A673 (cell line): ENCODE data around the gene ADD3. TPM values are rescaled to one million over a fixed set of nuclear protein-coding genes. Genes with fewer than 3 reads are reported as not detected.

Source experiments
- BruUV-seq: library from RNA; stranded (reverse); fragments of 400-500 nt; replicated peaks from 2 replicates; lab custom pipeline; 2021; lab: Mats Ljungman, UMichigan
- CTCF ChIA-PET: fragments of 300-600 bp; sonication (Branson Sonifier 250); formaldehyde crosslinking; loops from one replicate; lab custom pipeline; 2022; ENCODE audit warnings: antibody characterized with exemption; lab: Charles Lee
- POLR2A ChIA-PET: fragments of 300-600 bp; sonication (Branson Sonifier 250); formaldehyde crosslinking; loops from one replicate; lab custom pipeline; 2022; ENCODE audit warnings: antibody characterized with exemption; ENCODE audit not compliant: low non-redundant PET; lab: Charles Lee
- DNase-seq: peaks from one replicate; pipeline ENCODE4 v3.0.0-alpha.2; 2015; ENCODE audit warnings: low spot score
- H3K27ac ChIP-seq: fragments of 200-600 bp; sonication (generic); 2 replicates; pipeline ENCODE4 v1.5.1; 2016; ENCODE audit warnings: mixed run types, low read depth, mild to moderate bottlenecking, mixed read lengths, antibody characterized with exemption, low read length; ENCODE audit not compliant: poor library complexity, severe bottlenecking
- H3K27me3 ChIP-seq: fragments of 200-600 bp; sonication (generic); replicated peaks from 2 replicates; pipeline ENCODE4 v1.6.1; 2017; ENCODE audit warnings: mixed run types, low read depth, mild to moderate bottlenecking, mixed read lengths, antibody characterized with exemption, low read length; ENCODE audit not compliant: insufficient read depth, poor library complexity
- H3K36me3 ChIP-seq: fragments of 200-600 bp; sonication (generic); 2 replicates; pipeline ENCODE4 v1.6.1; 2016; ENCODE audit warnings: mixed run types, mild to moderate bottlenecking, mixed read lengths, antibody characterized with exemption, low read length; ENCODE audit not compliant: insufficient read depth, poor library complexity, severe bottlenecking
- H3K4me1 ChIP-seq: fragments of 200-600 bp; sonication (generic); 2 replicates; pipeline ENCODE4 v1.6.1; 2017; ENCODE audit warnings: mixed run types, mild to moderate bottlenecking, mixed read lengths, antibody characterized with exemption, low read length; ENCODE audit not compliant: insufficient read depth, poor library complexity, severe bottlenecking
- H3K4me3 ChIP-seq: fragments of 200-600 bp; sonication (generic); 2 replicates; pipeline ENCODE4 v1.5.1; 2016; ENCODE audit warnings: low read depth, mixed run types, mild to moderate bottlenecking, mixed read lengths, low read length; ENCODE audit not compliant: poor library complexity, severe bottlenecking
- H3K9me3 ChIP-seq: fragments of 200-600 bp; sonication (generic); 2 replicates; pipeline ENCODE4 v1.6.1; 2016; ENCODE audit warnings: mixed run types, low read depth, mild to moderate bottlenecking, mixed read lengths, antibody characterized with exemption, low read length; ENCODE audit not compliant: poor library complexity, severe bottlenecking
- EZH2 ChIP-seq: fragments of 200-600 bp; sonication (generic); IDR thresholded peaks from 2 replicates; pipeline ENCODE4 v1.6.1; 2017; ENCODE audit warnings: borderline replicate concordance, low read depth, mild to moderate bottlenecking, mixed read lengths, antibody characterized with exemption, low read length; ENCODE audit not compliant: poor library complexity, severe bottlenecking
- intact Hi-C: fragments of 100-400 bp; cut with micrococcal nuclease; formaldehyde crosslinking; loops from one replicate; pipeline ENCODE4 v1.10.0; 2022; ENCODE audit not compliant: unreplicated experiment
- total RNA-seq: library from RNA; stranded (reverse); gene quantifications from 2 replicates; pipeline ENCODE4 v1.2.3, GENCODE V29; 2021
- TF ChIP-seq, protein P1 (sequence below): fragments of 300-800, 200-600 bp; sonication (generic); conservative IDR thresholded peaks from 2 replicates; pipeline ENCODE4 v1.5.1; 2017; ENCODE audit warnings: low read depth, mild to moderate bottlenecking, antibody characterized with exemption, low read length, moderate library complexity, mixed read lengths

ADD3 gene
- total RNA-seq, 1 experiment from 2014 or later = 82.9 TPM

DNA sequence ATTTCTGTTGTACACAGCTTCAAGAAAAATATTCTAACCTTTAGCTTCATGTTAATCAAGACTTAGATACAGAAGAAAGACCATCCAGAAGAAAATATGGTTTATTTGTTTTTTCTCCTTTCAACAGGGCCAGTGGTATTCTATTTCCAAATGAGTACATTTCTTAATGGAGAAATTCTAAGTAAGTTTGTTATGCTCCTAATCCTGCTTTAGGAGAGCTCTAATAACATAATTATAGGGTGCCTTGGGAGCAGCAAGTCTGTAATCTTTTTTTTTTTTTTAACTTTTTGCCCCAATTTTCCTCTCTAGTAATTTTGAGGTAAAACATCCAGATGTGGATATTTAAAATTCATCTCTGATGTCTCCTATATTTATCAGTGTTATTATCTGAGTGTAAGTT, 98.1 kb downstream of the ADD3 start:
- DNase-seq = peak; percentile 17
- Histone ChIP-seq H3K9me3 (no peaks in the 10 kb centered on the region), H3K4me3 (no peak overlapping the region), H3K36me3 (peaks cover 7% of the 10 kb centered on the region), H3K27ac (no peak overlapping the region), H3K4me1 (peaks cover 15% of the 10 kb centered on the region), H3K27me3 (no peaks in the 10 kb centered on the region)
- POLR2A ChIA-PET = interaction anchor here (0.6 kb wide), 1 partner anchor 467 kb away, joined by 5 read pairs; no protein-coding TSS in a partner anchor
- intact Hi-C loops = no loop called here
- no TSS peak for BruUV-seq
- TF ChIP-seq, protein P1, sequence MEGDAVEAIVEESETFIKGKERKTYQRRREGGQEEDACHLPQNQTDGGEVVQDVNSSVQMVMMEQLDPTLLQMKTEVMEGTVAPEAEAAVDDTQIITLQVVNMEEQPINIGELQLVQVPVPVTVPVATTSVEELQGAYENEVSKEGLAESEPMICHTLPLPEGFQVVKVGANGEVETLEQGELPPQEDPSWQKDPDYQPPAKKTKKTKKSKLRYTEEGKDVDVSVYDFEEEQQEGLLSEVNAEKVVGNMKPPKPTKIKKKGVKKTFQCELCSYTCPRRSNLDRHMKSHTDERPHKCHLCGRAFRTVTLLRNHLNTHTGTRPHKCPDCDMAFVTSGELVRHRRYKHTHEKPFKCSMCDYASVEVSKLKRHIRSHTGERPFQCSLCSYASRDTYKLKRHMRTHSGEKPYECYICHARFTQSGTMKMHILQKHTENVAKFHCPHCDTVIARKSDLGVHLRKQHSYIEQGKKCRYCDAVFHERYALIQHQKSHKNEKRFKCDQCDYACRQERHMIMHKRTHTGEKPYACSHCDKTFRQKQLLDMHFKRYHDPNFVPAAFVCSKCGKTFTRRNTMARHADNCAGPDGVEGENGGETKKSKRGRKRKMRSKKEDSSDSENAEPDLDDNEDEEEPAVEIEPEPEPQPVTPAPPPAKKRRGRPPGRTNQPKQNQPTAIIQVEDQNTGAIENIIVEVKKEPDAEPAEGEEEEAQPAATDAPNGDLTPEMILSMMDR = no peak
- TF ChIP-seq EZH2 = no peak
- CTCF ChIA-PET = interaction anchor here (0.7 kb wide), 1 partner anchor 77 kb away, joined by 3 read pairs; no protein-coding TSS in a partner anchor

DNA sequence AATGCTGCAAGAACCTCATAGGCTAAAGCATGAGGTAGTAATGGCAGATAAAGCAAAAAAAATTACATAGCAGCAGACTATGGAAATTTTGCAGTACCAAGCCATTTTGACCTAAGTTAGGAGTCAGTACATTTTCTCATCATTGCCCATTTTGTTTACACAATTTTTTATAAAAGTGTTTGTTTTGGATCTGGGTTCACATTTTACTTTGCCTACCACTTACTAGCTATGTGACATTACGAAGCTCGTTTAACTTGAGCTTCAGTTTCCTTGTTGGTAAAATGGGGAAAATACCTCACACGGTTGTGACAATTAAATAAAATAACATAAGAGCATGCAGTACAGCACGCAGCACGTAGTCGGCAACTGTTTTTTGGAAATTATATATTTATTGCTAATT, 99.6 kb downstream of the ADD3 start:
- H3K4me3 ChIP-seq = no peak overlapping the region
- H3K27me3 ChIP-seq = no peaks in the 10 kb centered on the region
- intact Hi-C loops = no loop called here
- peaks cover 15% of the 10 kb centered on the region for H3K4me1 ChIP-seq
- H3K9me3 ChIP-seq = no peaks in the 10 kb centered on the region
- H3K36me3 ChIP-seq = peaks cover 2% of the 10 kb centered on the region
- DNase-seq = no peak
- CTCF ChIA-PET = interaction anchor here (0.6 kb wide), 1 partner anchor 60 kb away, joined by 4 read pairs; no protein-coding TSS in a partner anchor
- TF ChIP-seq EZH2 = no peak
- TF ChIP-seq, protein P1 = no peak
- POLR2A ChIA-PET = no interaction called here
- H3K27ac ChIP-seq = no peak overlapping the region
- no TSS peak for BruUV-seq

DNA sequence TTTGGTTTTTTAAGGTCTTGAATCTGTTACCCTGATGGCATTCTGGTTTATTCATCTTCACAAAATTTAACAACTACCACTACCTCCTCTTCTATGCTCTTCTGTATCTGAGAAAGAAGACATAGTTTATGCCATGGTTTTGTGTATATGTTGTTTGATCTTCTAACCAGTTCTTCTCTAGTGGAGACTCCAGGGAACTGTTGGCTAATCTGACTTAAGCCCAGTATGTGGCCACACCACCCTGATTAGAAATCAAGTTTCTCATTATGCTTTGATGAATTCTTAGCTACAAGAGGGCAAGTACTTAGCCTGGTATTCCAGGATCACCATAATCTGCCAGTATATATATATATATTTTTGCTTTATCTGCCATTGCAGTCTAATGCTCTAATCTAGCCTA, 100.1 kb downstream of the ADD3 start:
- Histone ChIP-seq H3K27ac (no peak overlapping the region), H3K9me3 (no peaks in the 10 kb centered on the region), H3K36me3 (peaks cover 4% of the 10 kb centered on the region), H3K27me3 (no peaks in the 10 kb centered on the region), H3K4me3 (no peak overlapping the region), H3K4me1 (peaks cover 15% of the 10 kb centered on the region)
- DNase-seq = no peak
- BruUV-seq = no TSS peak
- POLR2A ChIA-PET = no interaction called here
- TF ChIP-seq, protein P1 = no peak
- TF ChIP-seq EZH2 = no peak
- CTCF ChIA-PET = no interaction called here
- intact Hi-C loops = no loop called here
